Psoas muscle (tissue), 8 donors: Measurements from ENCODE around the gene L1CAM. TPM values are rescaled to one million over a fixed set of nuclear protein-coding genes. Genes with fewer than 3 reads are reported as not detected.

ENCODE experiments used
- ATAC-seq, 4 donors: fragments of 200-7000 bp; cut with Tn5 transposase; one replicate each; pipeline ENCODE4 v1.9.1; 2020; ENCODE audit warnings: moderate library complexity in 3 of 4, mild to moderate bottlenecking in 2 of 4
- DNase-seq, 2 donors: peaks; one replicate each; pipeline ENCODE4 v3.0.0-alpha.2; 2020
- H3K27ac ChIP-seq: fragments of 200-600 bp; one replicate; pipeline ENCODE4 v1.8.0; 2022
- H3K27me3 ChIP-seq, 3 donors: fragments of 200-600 bp in 1 of 3; one replicate each; pipeline versions ENCODE4 v1.6.1 to v1.8.0; 2013 to 2022; ENCODE audit warnings: low read length in 2 of 3, mild to moderate bottlenecking in 2 of 3, moderate library complexity in 1 of 3; ENCODE audit not compliant: insufficient read depth in 3 of 3
- H3K36me3 ChIP-seq, 2 donors: fragments of 200-600 bp in 1 of 2; one replicate each; pipeline versions ENCODE4 v1.6.1 to v1.8.0; 2013 to 2022; ENCODE audit warnings: low read depth in 1 of 2, mild to moderate bottlenecking in 1 of 2, moderate library complexity in 1 of 2; ENCODE audit not compliant: insufficient read depth in 1 of 2
- H3K4me1 ChIP-seq: fragments of 200-600 bp; one replicate; pipeline ENCODE4 v1.8.0; 2022
- H3K4me3 ChIP-seq: fragments of 200-600 bp; one replicate; pipeline ENCODE4 v1.8.0; 2022; ENCODE audit warnings: mild to moderate bottlenecking
- H3K9me3 ChIP-seq: fragments of 200-600 bp; one replicate; pipeline ENCODE4 v1.8.0; 2022
- WGBS, 3 donors: extraction: QIAGEN DNeasy Blood & Tissue Kit; methylation state at CpG; one replicate each; pipeline versions ENCODE4 v1.1.6 to v1.1.7; 2013; 5-methylcytosine and 5-hydroxymethylcytosine counted together
- intact Hi-C, 2 donors: fragments of 100-400 bp; cut with DNase I; formaldehyde crosslinking; loops; one replicate each; pipeline versions ENCODE4 v1.11.0 to v1.14.2; 2022
- polyA plus RNA-seq, 3 donors: library from polyadenylated mRNA; stranded (reverse); fragments of 200-250 nt; gene quantifications; one replicate each; pipeline ENCODE4 v1.2.3, GENCODE V29; 2013
- total RNA-seq, 4 donors: library from RNA; stranded (reverse); fragmentation: NEBNext Ultra II Directional in 2 of 4; extraction: Animal tissue kit (Norgen Biotek cat#: 25700) in 2 of 4; gene quantifications; one replicate each; pipeline versions ENCODE4 v1.2.1 to v1.2.4, GENCODE V29; 2021 to 2023
- TF ChIP-seq, protein P1 (sequence below): fragments of 200-600 bp; IDR thresholded peaks from one replicate; pipeline ENCODE4 v1.8.0; 2022; ENCODE audit warnings: antibody characterized with exemption
- donor health status: healthy with polysubstance abuse.
- donor health status: DM: no; HTN: no; CAD: no; lungs with moderate emphysema.
- donor health status: Bipolar disorder and iron deficiency.
- donor health status: healthy.
- donor health status: DM: yes; HTN: yes; CAD: no.
- donor health status: DM: no; HTN: no; CAD: no.
- donor health status: DM: no; HTN: no; CAD: no.
- donor health status: DM: yes; HTN: yes; CAD: no.

Gene L1CAM
- total and polyA plus RNA-seq, 7 donors: 0.22 to 1.5 (median 0.46) TPM

DNA sequence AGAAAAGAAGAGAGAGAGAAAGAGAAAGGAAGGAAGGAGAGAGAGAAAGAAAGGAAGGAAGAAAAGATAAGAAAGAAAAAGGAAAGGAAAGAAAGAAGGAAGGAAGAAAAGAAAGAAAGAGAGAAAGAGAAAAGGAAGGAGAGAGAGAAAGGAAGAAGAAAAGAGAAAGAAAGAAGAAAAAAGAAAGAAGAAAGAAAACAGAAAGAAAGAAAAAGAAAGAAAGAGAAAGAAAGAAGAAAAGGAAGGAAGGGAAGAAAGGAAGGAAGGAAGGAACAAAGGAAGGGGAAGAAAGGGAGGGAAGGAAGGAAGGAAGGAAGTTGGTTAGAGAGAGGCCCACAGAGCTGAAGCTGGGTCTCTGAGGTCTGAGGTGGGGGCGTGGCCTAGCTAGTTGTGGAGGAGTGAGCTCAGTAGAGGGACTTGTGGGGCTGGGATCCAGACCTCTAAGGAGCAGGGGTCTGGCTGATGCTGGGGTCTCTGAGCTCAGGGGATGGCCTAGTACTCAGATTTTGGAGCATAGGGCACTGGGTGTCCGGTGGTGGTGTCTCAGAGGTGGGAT lies 28.5 kb downstream of the L1CAM start:
- no peak for ATAC-seq
- TF ChIP-seq, protein P1, sequence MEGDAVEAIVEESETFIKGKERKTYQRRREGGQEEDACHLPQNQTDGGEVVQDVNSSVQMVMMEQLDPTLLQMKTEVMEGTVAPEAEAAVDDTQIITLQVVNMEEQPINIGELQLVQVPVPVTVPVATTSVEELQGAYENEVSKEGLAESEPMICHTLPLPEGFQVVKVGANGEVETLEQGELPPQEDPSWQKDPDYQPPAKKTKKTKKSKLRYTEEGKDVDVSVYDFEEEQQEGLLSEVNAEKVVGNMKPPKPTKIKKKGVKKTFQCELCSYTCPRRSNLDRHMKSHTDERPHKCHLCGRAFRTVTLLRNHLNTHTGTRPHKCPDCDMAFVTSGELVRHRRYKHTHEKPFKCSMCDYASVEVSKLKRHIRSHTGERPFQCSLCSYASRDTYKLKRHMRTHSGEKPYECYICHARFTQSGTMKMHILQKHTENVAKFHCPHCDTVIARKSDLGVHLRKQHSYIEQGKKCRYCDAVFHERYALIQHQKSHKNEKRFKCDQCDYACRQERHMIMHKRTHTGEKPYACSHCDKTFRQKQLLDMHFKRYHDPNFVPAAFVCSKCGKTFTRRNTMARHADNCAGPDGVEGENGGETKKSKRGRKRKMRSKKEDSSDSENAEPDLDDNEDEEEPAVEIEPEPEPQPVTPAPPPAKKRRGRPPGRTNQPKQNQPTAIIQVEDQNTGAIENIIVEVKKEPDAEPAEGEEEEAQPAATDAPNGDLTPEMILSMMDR: no peak
- intact Hi-C loops: no loop called here
- WGBS, 3 donors: 66 to 87% (median 69%) methylated on average over 2 of the region's 2 CpGs
- no peak overlapping the region for H3K27ac ChIP-seq
- no peaks in the 10 kb centered on the region for H3K4me1 ChIP-seq
- no peak overlapping the region for H3K4me3 ChIP-seq
- H3K27me3 ChIP-seq: peaks cover 0 to 22% (median 0%) of the 10 kb centered on the region in 3 donors
- H3K36me3 ChIP-seq: no peaks in the 10 kb centered on the region
- no peak for DNase-seq
- no peaks in the 10 kb centered on the region for H3K9me3 ChIP-seq

DNA sequence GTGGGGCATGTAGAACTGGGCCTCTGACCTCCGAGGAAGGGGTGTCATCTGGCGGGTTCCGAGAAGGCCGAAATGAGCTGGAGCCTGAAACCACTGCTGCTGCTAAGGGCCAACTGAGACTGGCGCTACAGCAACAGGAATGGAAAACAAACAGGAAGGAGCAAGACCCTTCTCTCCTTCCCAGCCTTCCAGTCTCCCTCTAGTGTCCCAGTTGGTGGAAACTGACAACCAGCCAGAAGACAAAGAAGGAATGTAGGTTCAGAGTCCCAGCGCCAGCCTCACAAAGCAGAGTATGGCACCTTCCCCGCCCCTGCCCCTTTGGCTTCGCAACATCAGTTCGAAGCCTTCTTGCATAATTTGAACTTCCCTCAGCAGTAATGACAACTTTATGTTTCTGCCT lies 31.3 kb downstream of the L1CAM start:
- intact Hi-C loops: no loop called here
- peaks cover 0 to 19% (median 0%) of the 10 kb centered on the region in 3 donors for H3K27me3 ChIP-seq
- DNase-seq: no peak
- WGBS, 3 donors: 73 to 80% (median 77%) methylated on average over 9 of the region's 9 CpGs
- no peaks in the 10 kb centered on the region for H3K4me1 ChIP-seq
- no peak overlapping the region for H3K27ac ChIP-seq
- no peaks in the 10 kb centered on the region for H3K36me3 ChIP-seq
- H3K4me3 ChIP-seq: no peak overlapping the region
- no peaks in the 10 kb centered on the region for H3K9me3 ChIP-seq
- ATAC-seq: no peak
- TF ChIP-seq, protein P1: no peak

DNA sequence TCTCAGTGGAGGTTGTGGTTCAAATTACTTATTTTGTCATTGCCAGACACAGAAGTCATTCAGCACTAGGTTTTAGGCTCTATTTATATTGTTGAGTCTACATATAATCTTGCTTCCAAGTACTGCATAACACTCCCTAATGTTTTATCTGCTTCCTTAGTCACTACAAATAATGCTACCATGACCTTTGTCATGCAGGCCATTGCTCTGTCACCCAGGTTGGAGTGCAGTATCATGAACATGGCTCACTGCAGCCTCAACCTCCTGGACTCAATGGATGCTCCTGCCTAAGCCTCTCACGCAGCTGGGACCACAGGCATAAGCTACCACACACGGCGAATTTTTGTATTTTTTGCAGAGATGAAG lies 32.1 kb downstream of the L1CAM start:
- no peak for ATAC-seq
- H3K27me3 ChIP-seq: peaks cover 0 to 21% (median 0%) of the 10 kb centered on the region in 3 donors
- no peak for DNase-seq
- H3K9me3 ChIP-seq: no peaks in the 10 kb centered on the region
- H3K4me3 ChIP-seq: no peak overlapping the region
- no peaks in the 10 kb centered on the region for H3K4me1 ChIP-seq
- 80 to 87% (median 85%) methylated on average over 3 of the region's 3 CpGs for WGBS, 3 donors
- H3K27ac ChIP-seq: no peak overlapping the region
- intact Hi-C loops: no loop called here
- TF ChIP-seq, protein P1: no peak
- no peaks in the 10 kb centered on the region for H3K36me3 ChIP-seq

DNA sequence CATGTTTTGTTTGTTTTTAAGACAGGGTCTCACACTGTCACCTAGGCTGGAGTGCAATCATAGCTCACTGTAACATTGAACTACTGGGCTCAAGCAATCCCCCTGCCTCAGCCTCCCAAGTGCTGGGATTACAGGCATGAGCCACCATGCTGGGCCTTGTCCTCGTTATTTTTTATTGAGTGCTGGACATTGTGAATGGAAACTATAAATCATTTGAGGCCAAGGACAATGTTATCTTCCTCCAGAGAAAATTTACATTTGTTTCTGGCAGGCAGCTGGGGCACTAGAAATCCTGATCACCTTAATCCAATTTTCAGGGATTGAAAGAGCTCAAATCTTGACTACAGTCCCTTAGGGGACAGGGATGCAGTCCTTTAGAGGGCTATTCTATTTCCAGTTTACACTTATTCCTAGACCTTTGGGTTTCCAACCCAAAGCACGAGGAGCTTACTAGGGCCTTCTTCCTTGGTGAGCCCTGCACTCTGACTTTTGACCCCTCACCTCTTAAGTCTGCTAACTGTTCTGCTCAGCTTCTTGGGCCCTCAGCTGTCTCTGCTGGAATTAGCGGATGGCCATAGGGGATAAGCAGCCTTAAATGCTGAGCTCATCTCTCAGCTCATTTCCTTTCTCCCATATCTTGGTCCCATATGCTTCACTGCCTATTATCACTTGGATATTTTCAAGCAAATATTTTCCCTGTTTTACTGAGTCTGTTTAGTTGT lies 32.6 kb downstream of the L1CAM start:
- 58 to 71% (median 64%) methylated on average over 3 of the region's 3 CpGs for WGBS, 3 donors
- Histone ChIP-seq H3K4me3 (no peak overlapping the region), H3K9me3 (no peaks in the 10 kb centered on the region), H3K27ac (no peak overlapping the region), H3K27me3 (peaks cover 0 to 23% (median 0%) of the 10 kb centered on the region in 3 donors), H3K4me1 (no peaks in the 10 kb centered on the region), H3K36me3 (no peaks in the 10 kb centered on the region)
- intact Hi-C loops: no loop called here
- DNase-seq (no peak), ATAC-seq (no peak)
- TF ChIP-seq, protein P1: no peak
